GM20000 (cell line): ENCODE results near the gene DGLUCY.
"Not testable (repeated sequence)": the region's sequence is repeated elsewhere in the genome, so short reads cannot be mapped to it uniquely, and the experiment has no call there.

Experiments used
- DNase-seq: peaks from one replicate; pipeline ENCODE4 v3.0.0; 2012; ENCODE audit warnings: low spot score
- CTCF ChIP-seq: IDR thresholded peaks from 2 replicates; pipeline ENCODE4 v1.5.1; 2012; ENCODE audit warnings: mild to moderate bottlenecking, control low read depth; ENCODE audit errors: extremely low read depth, missing control alignments

DGLUCY gene

GRCh38 chr14:91186515-91187066, 72.7 kb downstream of the DGLUCY start:
- no peak for TF ChIP-seq CTCF
- DNase-seq, result no peak

- TF ChIP-seq CTCF, result no peak
- DNase-seq, result no peak
Measured at GRCh38 chr14:91187271-91187670, 73.4 kb downstream of the DGLUCY start.

- TF ChIP-seq CTCF, result no peak
- DNase-seq, result no peak
Measured at GRCh38 chr14:91190853-91191252, 77.0 kb downstream of the DGLUCY start.

- DNase-seq, result no peak
- TF ChIP-seq CTCF, result no peak
Measured at GRCh38 chr14:91193069-91193468, 79.2 kb downstream of the DGLUCY start.

- DNase-seq, result no peak
- no peak for TF ChIP-seq CTCF
Measured at GRCh38 chr14:91195881-91196280, 82.0 kb downstream of the DGLUCY start.

- no peak for DNase-seq
- no peak for TF ChIP-seq CTCF
Measured at GRCh38 chr14:91197631-91198030, 83.8 kb downstream of the DGLUCY start.

GRCh38 chr14:91200802-91201201, 86.9 kb downstream of the DGLUCY start:
- not testable (repeated sequence) for DNase-seq

GRCh38 chr14:91202234-91202974, 88.5 kb downstream of the DGLUCY start:
- no peak for TF ChIP-seq CTCF
- DNase-seq, result no peak
